ENCODE measurements around the gene TMBIM6.

The TMBIM6 gene

GRCh38 chr12:49798248-49798647, 56.9 kb downstream of the TMBIM6 start:
- no peak for DNase-seq (ENCODE audit: low spot score)

DNA sequence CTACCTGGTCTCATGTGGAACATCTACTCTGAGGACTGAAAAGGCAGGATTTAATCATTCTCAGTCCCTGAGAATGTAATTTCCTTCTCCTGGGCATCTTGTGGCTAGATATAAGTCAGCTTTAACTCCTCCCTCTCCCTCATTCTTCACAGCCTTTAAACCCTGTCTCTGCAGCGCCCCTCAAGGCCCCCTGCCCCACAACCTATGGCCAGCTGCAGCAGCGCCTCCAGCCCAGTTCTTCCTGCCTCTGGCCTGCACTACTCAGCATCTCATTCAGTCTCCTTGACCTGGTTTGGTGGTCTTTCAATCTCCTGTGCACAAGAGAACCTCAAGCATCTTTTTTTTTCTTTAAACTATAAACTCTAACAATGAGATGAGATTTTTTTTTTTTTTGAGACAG, 57.6 kb downstream of the TMBIM6 start:
- DNase-seq (ENCODE audit: low spot score), result no peak

DNA sequence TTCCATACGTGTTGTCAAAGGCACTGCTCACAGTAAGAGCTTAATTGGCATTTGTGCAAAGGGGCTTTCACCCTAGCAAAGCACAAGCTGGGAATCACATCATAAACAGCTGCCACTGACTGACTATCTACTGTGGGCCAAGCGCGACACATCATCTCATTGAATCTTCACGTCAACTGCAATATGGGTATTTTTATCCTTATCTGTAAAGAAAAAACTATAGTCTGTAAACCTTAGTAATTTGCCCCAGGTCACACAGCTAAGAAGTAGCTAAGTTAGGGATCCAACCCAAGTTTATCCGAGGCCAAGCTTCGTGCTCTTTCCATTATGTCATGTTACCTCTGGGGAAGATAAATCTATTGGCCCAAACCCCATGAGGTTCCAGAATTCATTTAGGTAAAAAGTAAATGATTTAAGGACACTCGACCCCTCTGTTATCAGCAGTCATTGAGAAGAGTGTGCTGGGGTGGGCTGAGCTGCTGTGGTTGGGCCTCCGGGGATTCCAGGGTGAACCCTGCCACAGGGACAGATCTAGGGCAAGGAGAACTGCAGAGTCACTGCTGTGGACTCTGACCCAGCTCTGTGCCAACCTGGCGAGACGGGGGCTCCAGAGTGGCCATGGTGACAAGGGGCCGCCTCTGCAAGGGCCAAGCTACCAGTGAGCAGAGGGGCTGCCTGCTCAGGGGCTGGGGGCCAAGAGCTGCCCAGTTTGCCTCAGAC, 59.2 kb downstream of the TMBIM6 start:
- DNase-seq (ENCODE audit: low spot score), result no peak

DNA sequence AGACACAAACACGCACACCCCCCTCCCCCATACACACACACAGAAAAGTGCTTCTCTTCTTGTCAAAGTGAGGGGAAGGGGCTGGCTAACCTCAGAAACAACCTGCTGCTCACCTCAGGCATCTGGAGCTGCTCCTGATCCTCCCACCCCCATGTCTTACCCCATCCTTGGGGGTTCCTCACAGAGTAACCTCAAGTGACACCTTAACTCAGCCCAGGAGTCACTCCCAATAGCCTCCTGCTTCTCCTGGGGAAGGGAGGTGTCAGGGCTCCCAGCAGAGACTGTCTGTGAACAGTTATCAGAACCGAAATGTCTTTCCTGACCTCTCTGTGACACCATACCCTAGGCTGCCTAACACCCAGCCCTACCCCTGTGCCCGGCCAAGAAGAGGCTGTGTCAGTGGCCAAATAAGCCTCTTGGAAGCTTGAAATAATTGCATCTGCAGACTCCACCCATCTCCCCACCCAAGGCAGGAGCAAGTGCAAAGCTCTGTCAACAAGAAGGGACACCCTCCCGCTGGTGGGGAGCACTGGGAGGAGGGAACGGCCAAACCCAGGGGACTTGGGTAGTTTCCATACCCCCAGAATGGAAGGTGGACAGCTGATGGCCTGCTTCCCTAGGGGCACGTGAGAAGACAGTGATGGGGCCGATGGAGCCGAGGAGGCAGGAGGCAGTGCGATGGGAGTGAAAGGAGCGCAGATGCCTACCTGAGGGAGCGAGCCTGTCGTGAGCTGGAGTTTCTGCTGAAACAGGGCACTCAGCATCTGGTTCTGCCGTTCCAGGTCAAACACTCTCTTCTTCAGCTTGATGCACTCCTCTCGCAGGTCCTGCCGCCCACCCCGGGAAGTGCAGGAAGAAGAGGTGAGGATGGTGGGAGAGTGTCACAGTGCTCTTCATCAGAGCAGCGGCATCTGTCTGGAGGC, 60.0 kb downstream of the TMBIM6 start:
- DNase-seq (ENCODE audit: low spot score), result no peak

GRCh38 chr12:49803693-49804450, 62.5 kb downstream of the TMBIM6 start:
- DNase-seq (ENCODE audit: low spot score), result no peak

DNA sequence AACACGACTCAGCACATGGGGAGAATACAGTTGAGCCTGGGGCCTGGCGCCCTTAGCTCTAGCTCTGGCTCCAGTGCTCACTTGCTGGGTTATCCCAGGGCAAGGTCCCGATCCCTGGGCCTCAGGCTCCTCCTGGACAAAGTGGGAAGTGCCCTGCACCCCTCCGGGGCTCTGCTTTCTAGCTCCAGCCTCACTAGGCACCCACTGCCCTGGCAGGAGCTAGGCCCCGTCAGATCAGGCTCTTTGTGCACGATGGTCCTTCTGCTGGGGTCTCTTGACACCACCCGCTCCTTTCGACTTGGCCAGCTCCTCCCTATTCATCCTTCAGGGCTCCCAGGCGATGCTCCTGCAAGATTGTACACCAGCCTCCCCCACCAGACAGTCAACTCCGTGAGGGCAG, 63.5 kb downstream of the TMBIM6 start:
- no peak for DNase-seq (ENCODE audit: low spot score)

GRCh38 chr12:49805409-49805808, 64.1 kb downstream of the TMBIM6 start:
- no peak for DNase-seq (ENCODE audit: low spot score)

GRCh38 chr12:49806321-49806813, 65.0 kb downstream of the TMBIM6 start:
- no peak for DNase-seq (ENCODE audit: low spot score)

DNA sequence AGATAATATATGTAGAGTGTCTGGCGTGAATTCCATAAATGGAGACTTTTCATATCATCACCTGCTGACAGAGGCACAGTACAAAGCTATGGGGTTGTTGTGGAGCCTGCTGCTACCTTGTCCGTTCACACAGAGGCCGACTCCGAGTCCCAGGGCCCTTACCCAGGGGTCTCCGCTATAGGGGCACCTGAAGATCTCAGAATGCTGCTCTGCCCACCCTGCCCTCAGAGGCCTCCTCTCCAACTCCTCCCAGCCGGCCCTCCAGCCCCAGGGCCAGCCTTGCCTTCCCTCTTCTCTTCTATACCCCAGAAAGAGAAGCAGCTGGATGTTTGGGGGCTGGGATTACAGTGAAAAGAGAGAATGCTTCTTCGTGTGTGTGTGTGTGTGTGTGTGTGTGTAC, 65.5 kb downstream of the TMBIM6 start:
- DNase-seq (ENCODE audit: low spot score), result no peak

DNA sequence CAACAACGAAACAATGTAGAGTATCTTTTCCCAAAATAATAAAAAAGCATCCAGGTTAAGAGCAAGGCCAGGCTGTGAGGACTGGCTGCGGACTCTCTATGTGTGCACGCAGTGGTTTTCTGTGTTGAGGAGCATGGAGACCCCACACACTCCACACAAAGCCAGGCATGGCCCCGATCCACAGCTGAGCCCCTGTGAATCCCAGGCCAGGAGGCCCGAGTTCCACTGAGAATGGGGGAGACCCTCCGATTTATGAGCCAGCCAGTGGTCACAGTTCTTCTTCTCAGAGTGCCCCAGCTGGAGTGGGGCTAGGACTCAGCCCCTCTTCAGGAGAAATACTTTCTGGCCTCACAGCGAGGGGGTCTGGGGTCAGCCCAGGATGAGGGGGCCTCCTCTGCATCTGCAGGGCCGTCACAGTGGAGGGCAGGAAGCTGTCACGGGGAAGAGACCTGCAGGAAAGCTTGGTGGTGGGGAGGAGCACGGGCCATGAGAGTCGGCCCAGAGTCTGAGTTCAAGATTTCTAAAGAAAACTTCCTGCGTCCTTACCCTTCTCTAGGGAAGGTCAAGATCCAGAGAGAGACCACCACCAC, 66.7 kb downstream of the TMBIM6 start:
- DNase-seq (ENCODE audit: low spot score), result no peak

DNA sequence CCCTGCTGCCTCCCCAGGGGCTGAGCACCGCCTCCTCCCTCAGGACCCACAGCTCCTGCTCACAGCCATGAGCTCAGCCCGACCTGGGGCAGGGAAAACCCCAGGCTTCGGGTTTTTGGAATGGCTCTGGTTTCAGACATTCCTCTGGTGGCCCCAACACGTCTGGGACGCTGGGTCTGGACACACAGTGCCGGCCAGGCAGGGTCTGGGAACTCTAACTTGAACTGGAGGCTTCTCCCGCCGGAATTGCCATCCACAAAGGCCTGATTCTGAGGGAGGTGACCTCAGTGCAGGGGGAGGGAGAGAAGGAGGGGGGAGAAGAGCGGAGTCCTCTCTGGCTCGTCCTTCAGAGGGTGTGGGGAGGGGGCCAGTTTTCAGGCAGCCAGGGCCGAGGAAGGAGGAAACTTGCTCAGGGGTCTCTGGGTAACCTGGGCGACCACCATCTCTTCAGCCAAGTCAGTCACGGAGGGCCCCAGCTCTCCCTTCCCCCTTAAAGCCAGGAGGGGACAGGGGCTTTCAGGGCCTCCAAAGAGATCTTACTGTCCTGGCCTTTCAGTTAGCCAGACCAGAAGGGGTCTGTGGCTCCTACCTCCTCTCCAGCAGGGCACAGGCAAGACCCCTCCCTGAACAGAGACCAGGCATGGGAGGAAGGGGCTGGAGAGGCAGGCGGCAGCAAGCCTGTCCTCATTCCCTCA, 67.5 kb downstream of the TMBIM6 start:
- no peak for DNase-seq (ENCODE audit: low spot score)

- DNase-seq (ENCODE audit: low spot score), result no peak
Observed at GRCh38 chr12:49809381-49809905, 68.1 kb downstream of the TMBIM6 start.

DNA sequence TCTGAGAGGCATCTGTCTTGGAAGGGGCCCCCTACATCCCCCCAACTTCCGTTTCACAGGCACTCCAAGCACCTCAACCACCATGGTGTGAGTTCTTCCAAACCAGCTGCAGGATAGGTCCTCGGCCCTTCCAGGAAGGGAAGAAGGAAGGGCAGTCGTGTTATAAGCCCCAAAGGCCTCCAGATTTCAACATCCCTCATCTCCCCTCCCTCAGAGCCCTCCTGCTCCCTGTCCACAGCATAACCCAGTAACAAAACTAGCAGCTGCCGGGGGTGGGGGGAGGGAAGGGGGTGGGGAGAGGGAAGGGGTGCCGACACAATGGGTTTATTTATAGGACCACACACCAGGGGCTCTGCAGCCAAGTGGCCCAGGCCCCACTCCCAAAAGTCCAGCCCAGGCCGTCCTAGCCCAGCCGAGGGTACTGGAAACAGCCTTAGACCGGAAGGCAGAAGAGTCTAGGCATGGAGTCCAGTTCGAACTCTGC, 68.6 kb downstream of the TMBIM6 start:
- DNase-seq (ENCODE audit: low spot score), result no peak

DNA sequence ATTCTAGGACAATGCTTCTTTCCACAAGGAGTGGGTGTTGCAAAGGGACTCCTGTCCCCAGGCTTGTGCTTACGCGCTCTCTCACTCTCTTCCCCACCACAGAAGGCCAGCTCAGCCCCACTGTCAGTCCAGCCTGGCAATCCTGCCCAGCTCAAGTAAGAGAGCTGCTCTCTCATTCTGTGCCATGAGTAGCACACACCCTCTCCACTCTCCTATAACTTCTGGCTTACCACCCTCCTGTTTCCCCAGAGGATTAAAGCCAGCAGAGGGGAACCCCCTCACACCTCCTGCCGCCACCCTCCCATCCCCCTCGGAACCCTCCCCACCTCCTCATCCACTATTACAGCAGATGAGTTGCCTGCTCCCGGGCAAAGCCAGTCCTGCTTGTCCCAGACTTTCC, 69.8 kb downstream of the TMBIM6 start:
- no peak for DNase-seq (ENCODE audit: low spot score)

DNA sequence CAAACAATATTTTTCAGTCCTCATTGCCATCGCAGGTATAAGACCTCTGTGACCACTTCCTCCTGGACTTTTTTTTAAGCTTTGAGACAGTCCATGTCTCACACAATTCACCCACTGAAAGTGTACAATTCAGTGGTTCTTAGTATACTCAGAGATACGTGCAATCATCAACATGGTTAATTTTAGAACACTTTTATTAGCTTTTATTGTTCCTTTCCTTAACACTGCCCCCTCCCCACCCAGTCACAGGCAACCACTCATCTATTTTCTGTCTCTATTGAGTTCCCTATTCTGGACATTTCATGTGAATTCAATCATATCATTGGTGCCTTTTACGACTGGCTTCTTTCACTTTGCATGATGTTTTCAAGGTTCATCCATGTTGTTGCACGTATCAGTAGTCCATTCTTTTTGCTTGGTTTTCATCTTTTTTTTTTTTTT, 70.6 kb downstream of the TMBIM6 start:
- no peak for DNase-seq (ENCODE audit: low spot score)

GRCh38 chr12:49813131-49813530, 71.8 kb downstream of the TMBIM6 start:
- no peak for DNase-seq (ENCODE audit: low spot score)
